GM12878 (cell line): ENCODE measurements around the gene PEMT. TPM values are rescaled to one million over a fixed set of nuclear protein-coding genes. Genes with fewer than 3 reads are reported as not detected.

Experiments
- ATAC-seq: fragments of 200-7000 bp; cut with Tn5 transposase; 3 replicates; pipeline ENCODE4 v1.9.1; 2020; ENCODE audit warnings: mild to moderate bottlenecking, moderate library complexity
- BruUV-seq: library from RNA; stranded (reverse); fragments of 400-500 nt; replicated peaks from 2 replicates; lab custom pipeline; 2021; lab: Mats Ljungman, UMichigan
- CTCF ChIA-PET: fragments of 300-600 bp; sonication (Branson Sonifier 250); formaldehyde crosslinking; extraction: SDS; loops from one replicate; lab custom pipeline; 2021; ENCODE audit warnings: inconsistent platforms; lab: Yijun Ruan, JAX
- POLR2A ChIA-PET: fragments of 350-600 bp; formaldehyde crosslinking; extraction: SDS; loops from one replicate; lab custom pipeline; 2021; ENCODE audit warnings: inconsistent platforms; lab: Charles Lee
- RAD21 ChIA-PET: fragments of 300-600 bp; sonication (Branson Sonifier 250); formaldehyde crosslinking; loops from one replicate; lab custom pipeline; 2023; ENCODE audit warnings: antibody characterized with exemption; ENCODE audit not compliant: unreplicated experiment; lab: Charles Lee
- SMC1A ChIA-PET: fragments of 300-600 bp; sonication (Branson Sonifier 250); formaldehyde crosslinking; loops from one replicate; lab custom pipeline; 2023; ENCODE audit not compliant: unreplicated experiment, uncharacterized antibody; lab: Charles Lee
- DNase-seq: peaks from one replicate; pipeline ENCODE4 v3.0.0-alpha.2; 2011; ENCODE audit warnings: low read depth, low spot score
- FAIRE-seq: peaks from 3 replicates; lab custom pipeline; 2011; peaks lifted over from hg19 to GRCh38; lab: Jason Lieb, UNC
- H2AFZ ChIP-seq: 2 replicates; pipeline ENCODE4 v1.6.0; 2011; ENCODE audit warnings: low read depth, low read length, control low read depth; ENCODE audit not compliant: control insufficient read depth
- H3K27ac ChIP-seq: 2 replicates; pipeline ENCODE4 v1.5.1; 2011; ENCODE audit warnings: control low read depth; ENCODE audit not compliant: control insufficient read depth, insufficient read depth
- H3K27me3 ChIP-seq, 2 experiments: replicated peaks in 1 of 2; 2 replicates each; pipeline versions ENCODE4 v1.6.0 to v1.6.1; 2011; ENCODE audit warnings: low read length in 1 of 2; ENCODE audit not compliant: control insufficient read depth in 2 of 2, insufficient read depth in 2 of 2
- H3K36me3 ChIP-seq, 2 experiments: 2 replicates each; pipeline ENCODE4 v1.5.1; 2011; ENCODE audit warnings: low read length in 1 of 2; ENCODE audit not compliant: control insufficient read depth in 2 of 2, insufficient read depth in 2 of 2
- H3K4me1 ChIP-seq: 2 replicates; pipeline ENCODE4 v1.6.1; 2011; ENCODE audit warnings: mild to moderate bottlenecking, low read length, moderate library complexity, mixed read lengths; ENCODE audit not compliant: control insufficient read depth, insufficient read depth
- H3K4me2 ChIP-seq: 2 replicates; pipeline ENCODE4 v1.6.0; 2011; ENCODE audit warnings: control low read depth; ENCODE audit not compliant: control insufficient read depth, insufficient read depth
- H3K4me3 ChIP-seq: fragments of 200-600 bp; sonication (generic); 2 replicates; pipeline ENCODE4 v1.5.1; 2016
- H3K79me2 ChIP-seq: 2 replicates; pipeline ENCODE4 v1.6.0; 2011; ENCODE audit warnings: low read length; ENCODE audit not compliant: control insufficient read depth, insufficient read depth
- H3K9ac ChIP-seq: 2 replicates; pipeline ENCODE4 v1.8.0; 2011; ENCODE audit warnings: low read length, control low read depth, mixed read lengths; ENCODE audit not compliant: control insufficient read depth, insufficient read depth
- H3K9me3 ChIP-seq: replicated peaks from 3 replicates; pipeline ENCODE4 v1.5.1; 2011; ENCODE audit warnings: mild to moderate bottlenecking, low read length; ENCODE audit not compliant: control insufficient read depth, insufficient read depth
- H4K20me1 ChIP-seq: 2 replicates; pipeline ENCODE4 v1.6.0; 2011; ENCODE audit not compliant: control insufficient read depth, insufficient read depth
- BACH1 ChIP-seq: fragments of 450-650 bp; IDR thresholded peaks from 2 replicates; pipeline ENCODE4 v1.6.1; 2017; ENCODE audit warnings: mild to moderate bottlenecking, borderline replicate concordance
- BHLHE40 ChIP-seq, 2 experiments: fragments of 450-650 bp in 1 of 2; IDR thresholded peaks; 2 replicates each; pipeline ENCODE4 v1.6.1; 2011 to 2017; ENCODE audit warnings: low read depth in 2 of 2, borderline replicate concordance in 1 of 2, improper control_type of control experiment in 1 of 2, low read length in 1 of 2, mild to moderate bottlenecking in 1 of 2
- CBFB ChIP-seq: IDR thresholded peaks from 2 replicates; pipeline ENCODE4 v1.6.1; 2016; ENCODE audit warnings: antibody characterized with exemption, low read depth
- CHD1 ChIP-seq: IDR thresholded peaks from 2 replicates; pipeline ENCODE4 v1.6.1; 2012; ENCODE audit warnings: low read depth, low read length, improper control_type of control experiment
- CREM ChIP-seq: IDR thresholded peaks from 2 replicates; pipeline ENCODE4 v1.6.1; 2014; ENCODE audit warnings: antibody characterized with exemption, low read depth
- GATAD2B ChIP-seq: fragments of 450-650 bp; conservative IDR thresholded peaks from 2 replicates; pipeline ENCODE4 v1.6.1; 2017; ENCODE audit warnings: low read depth, mild to moderate bottlenecking, moderate library complexity
- HCFC1 ChIP-seq: fragments of 150-350 bp; IDR thresholded peaks from 2 replicates; pipeline ENCODE4 v1.6.1; 2014; ENCODE audit warnings: low read length
- KAT2A ChIP-seq: conservative IDR thresholded peaks from 2 replicates; pipeline ENCODE4 v1.6.1; 2011; ENCODE audit warnings: low read depth, low read length; ENCODE audit not compliant: control insufficient read depth
- NR2F1 ChIP-seq: fragments of 450-650 bp; conservative IDR thresholded peaks from 2 replicates; pipeline ENCODE4 v1.6.1; 2017; ENCODE audit warnings: mild to moderate bottlenecking
- PBX3 ChIP-seq: IDR thresholded peaks from 2 replicates; pipeline ENCODE4 v1.6.1; 2011; ENCODE audit warnings: mild to moderate bottlenecking, low read depth, low read length, moderate library complexity; ENCODE audit not compliant: insufficient replicate concordance
- RB1 ChIP-seq: fragments of 450-650 bp; formaldehyde crosslinking; IDR thresholded peaks from 2 replicates; pipeline ENCODE4 v1.6.1; 2017; ENCODE audit warnings: mild to moderate bottlenecking, borderline replicate concordance
- RELA ChIP-seq: fragments of 450-650 bp; IDR thresholded peaks from 2 replicates; pipeline ENCODE4 v1.8.0; 2014; ENCODE audit warnings: borderline replicate concordance; ENCODE audit not compliant: partially characterized antibody
- SIN3A ChIP-seq: IDR thresholded peaks from 2 replicates; pipeline ENCODE4 v1.6.1; 2012; ENCODE audit warnings: low read depth, low read length, improper control_type of control experiment
- SREBF1 ChIP-seq: IDR thresholded peaks from 2 replicates; pipeline ENCODE4 v1.6.1; 2012; ENCODE audit warnings: mild to moderate bottlenecking, low read length
- SUPT20H ChIP-seq: IDR thresholded peaks from 2 replicates; pipeline ENCODE4 v1.6.1; 2011; ENCODE audit warnings: low read depth, mild to moderate bottlenecking, low read length, moderate library complexity, borderline replicate concordance; ENCODE audit not compliant: control insufficient read depth
- ZBED1 ChIP-seq: IDR thresholded peaks from 2 replicates; pipeline ENCODE4 v1.6.1; 2016; ENCODE audit warnings: borderline replicate concordance
- ZNF217 ChIP-seq: fragments of 450-650 bp; IDR thresholded peaks from 2 replicates; pipeline ENCODE4 v1.6.1; 2017; ENCODE audit warnings: antibody characterized with exemption, mild to moderate bottlenecking
- ZNF687 ChIP-seq: fragments of 450-650 bp; IDR thresholded peaks from 2 replicates; pipeline ENCODE4 v1.6.1; 2017; ENCODE audit warnings: mild to moderate bottlenecking, moderate library complexity
- WGBS: methylation state at CpG from one replicate; pipeline ENCODE4 v1.1.6; 2016; ENCODE audit warnings: low lambda C conversion rate; ENCODE audit not compliant: insufficient replicate concordance, insufficient coverage; ENCODE audit errors: missing lambda C conversion rate; 5-methylcytosine and 5-hydroxymethylcytosine counted together
- in situ Hi-C: fragments of 300-500 bp; cut with MboI; formaldehyde crosslinking; loops from 9 replicates; pipeline ENCODE4 v1.14.3; 2018; ENCODE audit warnings: mixed read lengths
- intact Hi-C: fragments of 100-400 bp; cut with micrococcal nuclease; formaldehyde crosslinking; loops from one replicate; pipeline ENCODE4 v1.14.2; 2022; ENCODE audit not compliant: unreplicated experiment
- polyA plus RNA-seq, 11 experiments: library from polyadenylated mRNA; depleted of rRNA in 4 of 11; unstranded in 6 of 11; stranded (reverse) in 5 of 11; fragments of >200 nt; fragmentation: Nextera tagmentation in 4 of 11; fragmentation: Illumina TruSeq in 1 of 11; extraction: Ambion mirVana in 4 of 11; extraction: Trizol in 1 of 11; gene quantifications; 1 replicate in 1 of 11; 2 replicates in 10 of 11; pipeline versions ENCODE4 v1.2.1 to v1.2.3, GENCODE V29; 2011 to 2016; ENCODE audit warnings: inconsistent platforms in 2 of 11, missing spikeins in 2 of 11, low read depth in 1 of 11
- total RNA-seq, 4 experiments: library from RNA; depleted of rRNA in 3 of 4; stranded (reverse); fragments of >200 nt in 3 of 4; fragmentation: Illumina TruSeq in 1 of 4; extraction: Trizol in 1 of 4; gene quantifications; 2 replicates each; pipeline versions ENCODE4 v1.2.1 to v1.2.3, GENCODE V29; 2013 to 2021

Gene PEMT
- total and polyA plus RNA-seq, 10 of the 15 experiments (the other 5 are each of a cell fraction or from before 2014, with no cell fraction given) = 2.8 to 44.7 (median 25.4) TPM

GRCh38 chr17:17580662-17581470 is 10.6 kb downstream of the PEMT start:
- BruUV-seq = no TSS peak
- H3K4me3 ChIP-seq = no peak overlapping the region
- DNase-seq = no peak
- no peak overlapping the region for H2AFZ ChIP-seq
- no peaks in the 10 kb centered on the region for H3K79me2 ChIP-seq
- 76% methylated on average over 7 of the region's 8 CpGs for WGBS
- in situ Hi-C loops = no loop called here
- intact Hi-C loops = no loop called here
- ATAC-seq = no peak
- H3K4me2 ChIP-seq = no peak overlapping the region
- no peak overlapping the region for H3K27ac ChIP-seq
- ChIA-PET SMC1A (no interaction called here), POLR2A (interaction anchor here (0.7 kb wide), 1 partner anchor 12 kb away, joined by 3 read pairs; no protein-coding TSS in a partner anchor), RAD21 (no interaction called here), CTCF (no interaction called here)
- FAIRE-seq = no peak
- TF ChIP-seq CHD1 (no peak), RELA (no peak), GATAD2B (no peak), BACH1 (no peak), SIN3A (no peak), SUPT20H (no peak), RB1 (no peak), CREM (no peak), PBX3 (no peak), BHLHE40 (IDR thresholded peaks at IDR 0.05; ENCODE audit: borderline replicate concordance in 1 of 2, low read depth in 2 of 2, low read length in 1 of 2) (no peak), HCFC1 (no peak), KAT2A (no peak), SREBF1 (no peak), ZNF687 (no peak), CBFB (no peak), NR2F1 (no peak), ZBED1 (no peak), ZNF217 (no peak)
- H3K9ac ChIP-seq = no peak overlapping the region
- H3K4me1 ChIP-seq = no peaks in the 10 kb centered on the region
- no peaks in the 10 kb centered on the region; a peak in 1 of 4 replicates for H3K36me3 ChIP-seq
- H3K9me3 ChIP-seq = no peaks in the 10 kb centered on the region
- no peaks in the 10 kb centered on the region for H3K27me3 ChIP-seq
- no peaks in the 10 kb centered on the region for H4K20me1 ChIP-seq
